ENCODE measurements around the gene TSHZ1. TPM values are rescaled to one million over a fixed set of nuclear protein-coding genes. Genes with fewer than 3 reads are reported as not detected.

TSHZ1 gene
- total and polyA plus RNA-seq, 2 of the 8 experiments (the other 6 are each of a cell fraction or from before 2014, with no cell fraction given): 0.03 to 0.32 TPM

DNA sequence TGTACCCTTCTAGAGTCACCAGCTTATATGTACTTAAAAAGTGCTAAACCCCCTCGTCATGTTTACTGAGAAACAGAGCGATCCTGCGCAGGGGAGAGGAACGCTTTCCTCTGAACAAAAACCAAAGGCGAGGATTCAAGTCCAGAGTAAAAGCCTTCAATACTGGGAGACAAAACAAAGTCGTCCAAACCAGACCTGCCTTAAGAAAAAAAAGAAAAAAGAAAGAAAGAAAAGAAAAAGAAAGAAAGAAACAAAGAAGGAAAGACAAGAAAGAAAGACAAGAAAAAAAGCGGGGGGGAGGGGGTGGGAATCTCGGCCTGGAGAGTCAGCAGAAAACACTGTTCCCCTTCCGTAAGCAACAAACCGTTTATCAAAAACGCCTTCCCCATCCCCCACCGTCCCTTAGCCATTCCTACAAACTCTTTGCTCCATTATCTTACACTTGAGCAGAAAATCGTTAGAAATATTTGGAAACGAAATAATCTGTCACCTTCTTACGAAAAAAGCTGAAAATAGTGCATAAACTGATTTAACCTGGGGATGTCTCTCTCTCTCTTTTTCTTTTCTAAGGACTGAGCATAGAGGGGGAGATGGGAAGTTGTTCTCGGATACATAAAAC, 5.0 kb upstream of the TSHZ1 start (continued):
- TF ChIP-seq HDAC6 (IDR thresholded peaks at IDR 0.05; ENCODE audit: low read depth, low read length) (no peak), YY1 (IDR thresholded peaks at IDR 0.05; ENCODE audit: low read depth, low read length) (no peak), SP1 (IDR thresholded peaks at IDR 0.05; ENCODE audit: low read depth, low read length) (0 out of 2 replicates have a peak, but pooled peaks have one; percentile 46), SP4 (IDR thresholded peaks at IDR 0.05; ENCODE audit: low read length) (no peak)
